ENCODE data around the gene DIP2A.
"Not testable (repeated sequence)": the region's sequence is repeated elsewhere in the genome, so short reads cannot be mapped to it uniquely, and the experiment has no call there.

The DIP2A gene

DNA sequence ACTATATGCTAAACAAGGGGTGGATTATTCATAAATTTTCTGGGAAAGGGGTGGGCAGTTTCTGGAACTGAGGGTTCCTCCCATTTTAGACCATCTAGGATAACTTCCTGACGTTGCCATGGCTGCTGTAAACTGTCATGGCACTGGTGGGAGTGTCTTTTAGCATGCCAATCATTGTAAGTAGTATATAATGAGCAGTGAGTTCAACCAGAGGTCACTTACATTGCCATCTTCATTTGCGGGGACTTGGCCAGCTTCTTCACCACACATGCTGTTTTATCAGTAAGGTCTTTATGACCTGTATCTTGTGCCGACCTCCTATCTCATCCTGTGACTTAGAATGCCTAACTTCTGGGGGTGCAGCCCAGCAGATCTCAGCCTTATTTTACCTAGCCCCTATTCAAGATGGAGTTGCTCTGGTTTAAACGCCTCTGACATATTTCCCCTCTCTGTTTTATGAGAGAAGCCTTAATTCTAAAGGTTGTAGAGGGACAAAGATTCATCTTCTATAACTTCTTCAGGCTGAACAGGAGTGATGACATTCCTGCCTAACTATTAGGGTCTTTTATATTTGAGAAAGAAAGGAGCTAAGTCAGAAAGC, 60.4 kb downstream of the DIP2A start:
- H3K4me1 Mint-ChIP-seq: no peaks in the 10 kb centered on the region
- no peak overlapping the region for H3K4me3 Mint-ChIP-seq
- H3K9me3 Mint-ChIP-seq: peaks cover 35% of the 10 kb centered on the region
- H3K27me3 Mint-ChIP-seq (ENCODE audit: low read depth, poor library complexity): peaks cover 4% of the 10 kb centered on the region
- no peak overlapping the region for H3K27ac Mint-ChIP-seq
- TF ChIP-seq, protein P1, sequence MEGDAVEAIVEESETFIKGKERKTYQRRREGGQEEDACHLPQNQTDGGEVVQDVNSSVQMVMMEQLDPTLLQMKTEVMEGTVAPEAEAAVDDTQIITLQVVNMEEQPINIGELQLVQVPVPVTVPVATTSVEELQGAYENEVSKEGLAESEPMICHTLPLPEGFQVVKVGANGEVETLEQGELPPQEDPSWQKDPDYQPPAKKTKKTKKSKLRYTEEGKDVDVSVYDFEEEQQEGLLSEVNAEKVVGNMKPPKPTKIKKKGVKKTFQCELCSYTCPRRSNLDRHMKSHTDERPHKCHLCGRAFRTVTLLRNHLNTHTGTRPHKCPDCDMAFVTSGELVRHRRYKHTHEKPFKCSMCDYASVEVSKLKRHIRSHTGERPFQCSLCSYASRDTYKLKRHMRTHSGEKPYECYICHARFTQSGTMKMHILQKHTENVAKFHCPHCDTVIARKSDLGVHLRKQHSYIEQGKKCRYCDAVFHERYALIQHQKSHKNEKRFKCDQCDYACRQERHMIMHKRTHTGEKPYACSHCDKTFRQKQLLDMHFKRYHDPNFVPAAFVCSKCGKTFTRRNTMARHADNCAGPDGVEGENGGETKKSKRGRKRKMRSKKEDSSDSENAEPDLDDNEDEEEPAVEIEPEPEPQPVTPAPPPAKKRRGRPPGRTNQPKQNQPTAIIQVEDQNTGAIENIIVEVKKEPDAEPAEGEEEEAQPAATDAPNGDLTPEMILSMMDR (IDR thresholded peaks at IDR 0.05): no peak
- no peak for DNase-seq
- peaks cover 76% of the 10 kb centered on the region for H3K36me3 Mint-ChIP-seq (ENCODE audit: low read depth)

DNA sequence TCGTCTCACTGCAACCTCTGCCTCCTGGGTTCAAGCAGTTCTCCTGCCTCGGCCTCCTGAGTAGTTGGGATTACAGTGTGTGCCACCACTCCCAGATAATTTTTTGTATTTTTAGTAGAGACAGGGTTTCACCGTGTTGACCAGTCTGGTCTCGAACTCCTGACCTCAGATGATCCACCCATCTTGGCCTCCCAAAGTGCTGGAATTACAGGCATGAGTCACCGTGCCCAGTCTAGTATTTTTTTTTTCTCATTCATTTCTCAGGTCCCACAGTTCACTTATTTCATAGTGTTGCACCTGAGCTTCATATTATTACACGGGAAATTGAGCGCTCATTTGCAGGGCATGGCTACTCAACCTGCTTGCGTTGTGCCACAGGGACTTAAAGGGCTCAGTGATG, 68.7 kb downstream of the DIP2A start:
- H3K4me3 Mint-ChIP-seq; H3K27me3 Mint-ChIP-seq (ENCODE audit: low read depth, poor library complexity); H3K4me1 Mint-ChIP-seq; H3K27ac Mint-ChIP-seq; H3K9me3 Mint-ChIP-seq; DNase-seq: not testable (repeated sequence)
- peaks cover 47% of the 10 kb centered on the region for H3K36me3 Mint-ChIP-seq (ENCODE audit: low read depth)

DNA sequence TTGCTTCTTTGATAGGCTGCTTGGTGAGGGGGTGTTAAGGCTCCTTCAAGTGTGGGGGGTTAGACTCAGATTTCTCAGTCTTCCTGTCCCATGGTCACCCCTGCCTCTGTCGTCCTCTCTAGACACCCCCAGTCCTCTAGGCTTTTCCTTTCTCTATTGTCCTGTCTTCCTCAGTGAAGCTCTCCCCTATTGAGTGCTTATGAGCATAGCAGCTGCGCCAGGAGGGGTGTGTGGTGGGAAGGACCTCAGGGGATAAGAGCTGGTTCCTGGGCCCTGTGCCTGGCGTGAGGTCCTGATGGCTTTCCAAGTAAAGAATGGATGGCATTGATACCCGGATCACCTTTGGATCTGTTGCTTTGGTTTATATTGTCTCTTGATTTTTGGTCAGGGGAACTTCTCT, 69.1 kb downstream of the DIP2A start:
- DNase-seq: no peak

DNA sequence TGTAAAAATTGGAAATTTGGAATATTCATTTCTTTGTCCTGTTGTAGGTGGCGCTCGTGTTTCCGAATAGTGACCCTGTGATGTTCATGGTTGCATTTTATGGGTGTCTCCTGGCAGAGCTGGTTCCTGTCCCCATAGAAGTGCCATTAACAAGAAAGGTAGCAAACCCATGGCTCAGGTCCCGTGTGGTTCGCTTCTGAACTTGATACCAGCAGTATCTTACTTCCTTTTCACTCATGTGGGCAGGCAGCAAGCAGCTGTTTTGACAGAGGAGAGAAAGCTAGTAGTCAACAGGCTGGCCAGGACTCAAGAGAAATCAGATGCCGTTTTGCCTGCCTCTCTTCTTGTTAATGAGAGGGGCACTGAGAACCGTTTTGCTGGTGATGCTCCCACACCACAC, 73.4 kb downstream of the DIP2A start:
- DNase-seq: no peak
- TF ChIP-seq, protein P1 (IDR thresholded peaks at IDR 0.05): no peak
- no peak overlapping the region for H3K4me3 Mint-ChIP-seq
- no peaks in the 10 kb centered on the region for H3K9me3 Mint-ChIP-seq
- H3K27me3 Mint-ChIP-seq (ENCODE audit: low read depth, poor library complexity): peaks cover 10% of the 10 kb centered on the region
- no peaks in the 10 kb centered on the region for H3K4me1 Mint-ChIP-seq
- H3K36me3 Mint-ChIP-seq (ENCODE audit: low read depth): peaks cover 56% of the 10 kb centered on the region
- peak overlapping the region; percentile 88 for H3K27ac Mint-ChIP-seq

More for the DNA sequence above, 69.1 kb downstream of the DIP2A start:
- H3K9me3 Mint-ChIP-seq: no peaks in the 10 kb centered on the region
- no peak overlapping the region for H3K4me3 Mint-ChIP-seq
- TF ChIP-seq, protein P1 (IDR thresholded peaks at IDR 0.05): no peak
- H3K4me1 Mint-ChIP-seq: no peaks in the 10 kb centered on the region
- peaks cover 46% of the 10 kb centered on the region for H3K36me3 Mint-ChIP-seq (ENCODE audit: low read depth)
- H3K27me3 Mint-ChIP-seq (ENCODE audit: low read depth, poor library complexity): peaks cover 4% of the 10 kb centered on the region
- peak overlapping the region; percentile 62 for H3K27ac Mint-ChIP-seq

DNA sequence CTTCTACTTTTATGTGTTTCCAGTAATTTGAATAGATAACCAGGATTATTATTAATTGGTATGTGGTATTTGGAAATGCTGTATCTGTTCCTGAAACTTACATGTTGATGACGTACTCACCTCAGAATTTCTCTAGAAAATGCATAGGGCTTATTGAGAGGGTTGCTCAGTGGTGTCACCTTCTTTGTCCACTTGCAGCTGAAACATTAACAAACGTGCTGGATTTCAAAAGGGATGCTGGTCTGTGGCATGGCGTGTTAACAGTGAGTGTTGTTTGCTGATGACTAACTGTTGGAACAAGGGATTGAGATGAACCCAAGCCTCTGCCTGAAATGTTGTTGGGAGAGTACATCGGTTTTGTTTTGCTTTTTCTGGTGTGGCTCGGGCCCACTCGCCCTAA, 78.3 kb downstream of the DIP2A start:
- Mint-ChIP-seq H3K36me3 (ENCODE audit: low read depth) (peaks cover 34% of the 10 kb centered on the region), H3K27me3 (ENCODE audit: low read depth, poor library complexity) (peaks cover 8% of the 10 kb centered on the region), H3K9me3 (no peaks in the 10 kb centered on the region), H3K27ac (no peak overlapping the region), H3K4me3 (no peak overlapping the region), H3K4me1 (no peaks in the 10 kb centered on the region)
- TF ChIP-seq, protein P1 (IDR thresholded peaks at IDR 0.05): no peak
- DNase-seq: no peak

DNA sequence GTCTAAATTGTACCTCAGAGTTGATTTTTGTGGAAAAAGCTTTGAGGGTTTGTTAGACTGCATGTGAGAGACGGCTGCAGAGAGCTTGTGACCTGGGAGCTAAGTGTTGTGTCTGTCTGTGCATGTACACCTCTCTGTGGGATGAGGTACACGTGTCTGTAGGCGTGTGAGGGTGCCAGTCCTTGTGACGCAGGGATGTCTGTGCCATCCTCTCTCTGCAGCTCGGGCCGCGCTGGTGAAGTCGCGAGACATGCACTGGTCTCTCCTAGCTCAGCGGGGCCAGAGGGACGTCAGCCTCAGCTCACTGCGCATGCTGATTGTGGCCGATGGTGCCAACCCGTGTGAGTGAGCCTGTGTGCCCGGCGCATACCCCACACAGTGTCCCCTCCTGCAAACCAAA, 79.6 kb downstream of the DIP2A start:
- Mint-ChIP-seq H3K4me3 (no peak overlapping the region), H3K36me3 (ENCODE audit: low read depth) (peaks cover 32% of the 10 kb centered on the region), H3K27me3 (ENCODE audit: low read depth, poor library complexity) (peaks cover 8% of the 10 kb centered on the region), H3K27ac (no peak overlapping the region), H3K4me1 (peaks cover 6% of the 10 kb centered on the region), H3K9me3 (no peaks in the 10 kb centered on the region)
- TF ChIP-seq, protein P1 (IDR thresholded peaks at IDR 0.05): no peak
- no peak for DNase-seq

Measured in nephron progenitor cell (in vitro differentiated cells).